IPS DF 4.7 (cell line): ENCODE measurements around the gene MVB12B.

ENCODE experiments used
- DNase-seq: peaks from one replicate; pipeline ENCODE4 v3.0.0-alpha.2; 2013; ENCODE audit warnings: low spot score; ENCODE audit errors: extremely low read depth

MVB12B gene

GRCh38 chr9:126361810-126362238 is 35.2 kb downstream of the MVB12B start:
- no peak for DNase-seq

- DNase-seq = no peak
Measured at GRCh38 chr9:126363250-126363649, 36.6 kb downstream of the MVB12B start.

- no peak for DNase-seq
Measured at GRCh38 chr9:126363847-126364671, 37.4 kb downstream of the MVB12B start.

GRCh38 chr9:126365780-126366179 is 39.2 kb downstream of the MVB12B start:
- DNase-seq = no peak

- no peak for DNase-seq
Measured at GRCh38 chr9:126366366-126367011, 39.9 kb downstream of the MVB12B start.

- DNase-seq = no peak
Measured at GRCh38 chr9:126367139-126367538, 40.5 kb downstream of the MVB12B start.

GRCh38 chr9:126367616-126368015 is 41.0 kb downstream of the MVB12B start:
- DNase-seq = no peak

- no peak for DNase-seq
Measured at GRCh38 chr9:126368020-126368419, 41.4 kb downstream of the MVB12B start.

GRCh38 chr9:126371007-126371870 is 44.6 kb downstream of the MVB12B start:
- DNase-seq = no peak

GRCh38 chr9:126372716-126373115 is 46.1 kb downstream of the MVB12B start:
- DNase-seq = no peak

- no peak for DNase-seq
Measured at GRCh38 chr9:126373241-126373640, 46.6 kb downstream of the MVB12B start.

GRCh38 chr9:126374366-126374781 is 47.7 kb downstream of the MVB12B start:
- DNase-seq = no peak

- DNase-seq = no peak
Measured at GRCh38 chr9:126375386-126375785, 48.8 kb downstream of the MVB12B start.

- no peak for DNase-seq
Measured at GRCh38 chr9:126376311-126377175, 49.9 kb downstream of the MVB12B start.

- DNase-seq = no peak
Measured at GRCh38 chr9:126377176-126377509, 50.5 kb downstream of the MVB12B start.

GRCh38 chr9:126377536-126377935 is 50.9 kb downstream of the MVB12B start:
- no peak for DNase-seq

- no peak for DNase-seq
Measured at GRCh38 chr9:126378761-126379160, 52.1 kb downstream of the MVB12B start.

GRCh38 chr9:126379661-126380360 is 53.2 kb downstream of the MVB12B start:
- no peak for DNase-seq

GRCh38 chr9:126380447-126380846 is 53.8 kb downstream of the MVB12B start:
- no peak for DNase-seq

GRCh38 chr9:126381195-126381594 is 54.6 kb downstream of the MVB12B start:
- DNase-seq = no peak
